Hematopoietic multipotent progenitor cell treated with erythropoietin and hydrocortisone succinate and interleukin-3 and kit ligand, for 6 days (in vitro differentiated cells): ENCODE measurements around the gene MAPK9.

ENCODE experiments used
- DNase-seq: peaks from one replicate; pipeline ENCODE4 v3.0.0-alpha.2; 2015

Gene MAPK9

DNA sequence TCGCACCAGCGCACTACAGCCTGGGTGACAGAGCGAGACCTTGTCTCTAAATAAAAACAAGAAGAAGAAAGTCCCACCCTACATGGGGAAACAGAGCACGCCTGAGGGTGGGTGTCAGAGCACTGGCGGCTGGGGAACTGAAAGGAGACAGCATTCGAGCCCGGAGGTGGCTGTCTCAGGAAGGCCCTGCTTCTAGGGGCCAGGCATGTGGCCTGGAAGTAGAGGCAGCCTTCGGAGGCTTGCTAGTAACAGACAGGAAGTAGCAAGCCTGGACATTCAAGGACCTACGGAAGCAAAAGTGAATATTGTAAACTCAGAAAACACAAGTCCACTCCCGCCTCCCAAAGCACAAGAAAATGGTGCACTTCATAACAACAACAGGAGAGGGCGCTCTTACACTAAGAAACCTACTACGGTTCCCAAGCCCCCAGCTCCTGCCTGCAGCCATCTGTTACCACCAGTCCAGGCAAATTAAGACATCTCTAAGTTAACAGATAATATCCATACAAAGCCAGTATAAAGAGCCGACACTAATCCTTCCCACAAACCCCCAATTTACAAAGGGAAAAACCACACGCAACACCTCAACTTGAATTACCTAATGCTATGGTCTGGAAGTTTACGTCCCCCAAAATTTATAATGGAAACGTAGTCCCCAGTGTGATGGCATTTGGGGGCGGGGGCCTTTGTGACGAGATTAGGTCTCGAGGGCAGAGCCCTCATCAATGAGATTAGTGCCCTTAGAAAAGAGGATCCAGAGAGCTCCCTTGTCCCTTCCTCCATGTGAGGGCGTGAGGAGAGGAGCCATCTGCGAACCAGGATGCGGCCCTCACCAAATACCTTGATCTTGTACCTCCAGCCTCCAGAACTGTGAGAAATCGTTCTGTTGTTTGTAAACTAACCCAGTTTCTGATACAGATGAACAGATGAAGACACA lies 90.6 kb downstream of the MAPK9 start:
- DNase-seq, result peak; percentile 35

DNA sequence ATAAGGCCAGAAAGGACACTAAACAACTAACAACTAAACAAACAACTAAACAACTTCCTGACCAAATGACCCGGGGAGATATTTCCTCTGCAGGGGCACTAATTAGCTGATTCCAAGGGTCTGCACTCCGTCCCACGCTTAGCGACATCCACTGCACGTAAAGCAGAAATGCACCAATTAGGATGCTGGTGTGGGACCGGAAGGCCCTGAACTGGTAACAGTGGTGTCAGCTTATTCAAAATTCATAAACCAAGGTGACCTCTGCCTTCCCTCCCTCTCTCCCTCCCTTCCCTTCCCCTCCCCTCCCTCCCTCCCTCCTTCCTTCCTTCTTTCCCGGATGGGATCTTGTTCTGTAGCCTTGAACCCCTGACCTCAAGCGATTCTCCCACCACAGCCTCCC lies 92.5 kb downstream of the MAPK9 start:
- no peak for DNase-seq

- DNase-seq, result no peak
Measured at GRCh38 chr5:180198208-180198607, 93.7 kb downstream of the MAPK9 start.

- DNase-seq, result no peak
Measured at GRCh38 chr5:180197016-180197702, 94.7 kb downstream of the MAPK9 start.

GRCh38 chr5:180194410-180195345 lies 97.2 kb downstream of the MAPK9 start:
- DNase-seq, result no peak

DNA sequence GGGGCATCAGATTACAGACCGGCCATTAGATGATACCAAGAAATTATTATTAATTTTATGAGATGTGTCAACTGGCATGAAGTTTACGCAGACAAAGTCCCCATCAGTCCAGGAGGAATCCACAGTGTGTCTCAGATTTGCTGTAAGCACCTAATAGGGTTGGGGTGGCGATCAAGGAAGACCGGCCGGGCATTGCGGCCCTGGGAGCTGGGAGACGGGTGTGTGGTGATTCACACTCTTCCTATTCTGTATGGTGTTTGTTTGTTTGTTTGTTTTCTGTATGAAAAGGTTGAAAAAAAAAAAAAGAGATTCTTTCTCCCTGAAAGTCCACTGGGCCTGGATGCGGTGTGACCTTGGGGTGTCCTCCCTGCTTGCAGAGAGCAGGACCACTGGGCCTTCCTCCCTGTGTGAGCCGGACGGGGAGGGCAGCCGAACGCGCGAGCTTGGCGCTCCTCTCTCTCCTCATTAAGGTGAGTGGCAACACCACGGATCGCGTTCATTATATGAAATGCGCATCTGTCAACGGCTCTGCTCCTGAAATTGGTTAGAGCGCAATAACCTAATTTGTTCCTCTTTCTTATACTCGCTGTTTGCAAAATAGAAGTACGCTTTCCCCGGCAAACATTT lies 98.0 kb downstream of the MAPK9 start:
- DNase-seq, result no peak

DNA sequence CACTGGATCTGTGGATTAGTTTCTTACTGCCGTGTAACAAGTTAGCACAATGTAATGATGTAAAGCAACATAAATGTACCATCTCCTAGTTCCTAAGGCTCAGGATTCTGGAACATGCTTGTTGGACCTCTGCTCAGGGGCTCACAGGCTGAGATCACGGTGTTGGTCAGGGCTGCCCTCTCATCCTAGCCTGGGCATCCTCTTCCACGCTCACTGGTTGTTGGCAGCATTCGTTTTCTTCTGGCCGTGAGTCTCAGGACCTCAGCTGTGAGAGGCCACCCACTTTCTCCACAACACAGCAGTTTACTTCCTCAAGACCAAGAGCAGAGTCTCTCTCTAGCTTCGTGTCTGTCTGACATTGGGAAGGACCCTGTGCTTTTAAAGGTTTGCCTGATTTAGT lies 100.2 kb downstream of the MAPK9 start:
- no peak for DNase-seq

GRCh38 chr5:180187767-180188166 lies 104.1 kb downstream of the MAPK9 start:
- no peak for DNase-seq
